ENCODE measurements around the gene CEPT1.

GRCh38 chr1:111190931-111191451 is 51.0 kb downstream of the CEPT1 start:
- TF ChIP-seq POLR2A (IDR thresholded peaks at IDR 0.05) = no peak
- TF ChIP-seq, protein P1, sequence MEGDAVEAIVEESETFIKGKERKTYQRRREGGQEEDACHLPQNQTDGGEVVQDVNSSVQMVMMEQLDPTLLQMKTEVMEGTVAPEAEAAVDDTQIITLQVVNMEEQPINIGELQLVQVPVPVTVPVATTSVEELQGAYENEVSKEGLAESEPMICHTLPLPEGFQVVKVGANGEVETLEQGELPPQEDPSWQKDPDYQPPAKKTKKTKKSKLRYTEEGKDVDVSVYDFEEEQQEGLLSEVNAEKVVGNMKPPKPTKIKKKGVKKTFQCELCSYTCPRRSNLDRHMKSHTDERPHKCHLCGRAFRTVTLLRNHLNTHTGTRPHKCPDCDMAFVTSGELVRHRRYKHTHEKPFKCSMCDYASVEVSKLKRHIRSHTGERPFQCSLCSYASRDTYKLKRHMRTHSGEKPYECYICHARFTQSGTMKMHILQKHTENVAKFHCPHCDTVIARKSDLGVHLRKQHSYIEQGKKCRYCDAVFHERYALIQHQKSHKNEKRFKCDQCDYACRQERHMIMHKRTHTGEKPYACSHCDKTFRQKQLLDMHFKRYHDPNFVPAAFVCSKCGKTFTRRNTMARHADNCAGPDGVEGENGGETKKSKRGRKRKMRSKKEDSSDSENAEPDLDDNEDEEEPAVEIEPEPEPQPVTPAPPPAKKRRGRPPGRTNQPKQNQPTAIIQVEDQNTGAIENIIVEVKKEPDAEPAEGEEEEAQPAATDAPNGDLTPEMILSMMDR (IDR thresholded peaks at IDR 0.05) = no peak

All from body of pancreas (tissue), 4 donors.